ENCODE data around the gene POMP.
A peak's percentile ranks its signal among the peaks of the same experiment; 100 is the strongest.

Gene POMP

DNA sequence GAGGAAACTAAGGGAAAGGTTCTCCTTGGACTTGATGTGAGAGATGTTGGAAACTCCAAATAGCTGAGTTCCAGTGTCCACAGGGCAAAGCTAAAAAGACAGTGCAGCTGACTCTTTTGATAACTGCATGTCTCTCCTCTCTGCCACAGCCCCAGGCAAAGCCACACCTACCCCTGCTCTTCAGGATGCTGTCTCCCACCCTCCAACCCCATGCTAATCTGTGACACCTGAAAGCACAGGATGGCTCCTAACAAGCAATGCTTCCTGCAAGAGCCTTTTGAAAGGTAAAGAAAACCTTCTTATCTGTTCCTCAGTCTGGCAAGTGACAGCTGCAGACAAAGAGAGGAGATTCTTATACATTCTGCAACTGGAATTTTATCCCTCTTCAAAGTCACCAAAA lies 45.4 kb downstream of the POMP start:
- no peak for DNase-seq

DNA sequence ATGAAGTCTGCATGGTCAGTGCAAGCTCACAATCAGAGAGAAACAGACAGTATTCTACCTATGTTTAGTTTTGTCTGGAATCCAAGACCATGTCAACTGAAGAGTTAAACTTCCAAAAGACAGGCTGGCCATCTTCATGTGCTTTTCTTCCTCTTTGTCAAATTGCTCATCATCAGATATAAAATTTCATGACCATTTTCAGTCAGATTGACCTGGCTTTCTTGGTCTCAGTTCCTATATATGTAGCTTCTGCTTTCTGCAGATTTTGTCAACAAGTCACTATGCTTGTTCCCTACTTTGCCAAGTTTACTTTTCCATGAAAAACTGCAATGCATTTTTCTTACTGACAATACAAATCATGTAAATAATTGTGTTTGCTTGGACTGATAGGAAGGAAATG lies 46.0 kb downstream of the POMP start:
- peak; percentile 70 for DNase-seq

DNA sequence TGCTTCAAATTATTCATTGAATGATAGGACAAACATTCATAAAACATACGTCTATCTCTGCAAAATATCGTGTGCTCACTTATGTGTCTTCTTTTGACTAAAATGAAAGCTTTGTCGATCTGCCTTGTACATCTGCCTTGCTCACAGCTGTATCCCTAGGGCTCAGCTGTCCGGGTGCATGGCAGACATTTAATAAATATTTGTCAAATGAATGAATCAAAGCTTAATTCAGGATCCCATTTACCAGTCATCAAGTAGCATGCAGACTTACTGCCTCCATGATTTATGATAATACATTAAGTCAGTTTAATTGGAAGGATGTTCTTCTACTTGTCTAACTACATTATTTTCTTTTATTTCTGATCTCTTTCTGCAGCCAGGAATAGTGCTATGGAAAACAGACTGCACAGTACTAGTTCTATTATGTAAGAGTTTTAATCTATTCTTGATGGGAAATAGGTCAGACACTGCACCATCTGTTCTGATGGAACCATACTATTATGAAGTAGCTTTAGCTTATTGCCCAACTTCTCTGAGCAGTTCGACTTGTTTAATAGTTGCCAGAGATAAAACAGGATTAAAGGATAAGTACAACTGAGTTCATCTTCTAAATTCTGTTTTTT lies 46.6 kb downstream of the POMP start:
- DNase-seq: peak; percentile 38

DNA sequence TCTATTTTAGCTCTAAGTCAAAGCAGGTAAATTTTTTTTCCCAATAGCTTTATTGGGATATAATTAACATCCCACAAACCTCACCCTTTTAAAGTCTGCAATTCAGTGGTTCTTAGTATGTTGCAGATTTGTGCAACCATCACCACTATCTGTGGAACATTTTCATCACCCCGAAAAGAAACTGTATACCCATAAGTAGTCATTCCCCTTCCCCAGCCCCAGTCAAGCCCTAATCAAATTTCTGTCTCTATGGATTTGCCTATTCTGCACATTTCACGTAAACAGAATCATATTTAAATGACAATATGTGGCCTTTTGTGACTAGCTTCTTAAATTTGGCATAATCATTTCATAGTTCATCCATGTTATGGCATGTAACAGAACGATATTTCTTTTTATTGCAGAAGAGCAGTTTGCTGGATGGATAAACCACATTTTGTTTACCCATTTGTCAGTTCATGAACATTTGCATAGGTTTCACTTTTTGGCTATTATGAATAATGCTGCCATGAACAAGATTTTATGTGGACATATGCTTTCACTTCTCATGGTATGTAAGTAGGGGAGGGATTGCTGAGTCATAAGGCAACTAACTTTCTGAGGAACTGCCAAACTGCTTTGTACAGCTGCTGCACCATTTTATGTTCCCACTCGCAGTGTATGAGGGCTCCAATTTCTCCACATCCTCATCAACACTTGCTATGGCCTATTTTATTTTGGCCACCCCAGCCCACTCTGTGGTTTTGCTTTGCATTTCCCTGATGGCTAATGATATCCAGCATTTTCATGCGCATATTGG lies 48.9 kb downstream of the POMP start:
- DNase-seq: peak; percentile 96

DNA sequence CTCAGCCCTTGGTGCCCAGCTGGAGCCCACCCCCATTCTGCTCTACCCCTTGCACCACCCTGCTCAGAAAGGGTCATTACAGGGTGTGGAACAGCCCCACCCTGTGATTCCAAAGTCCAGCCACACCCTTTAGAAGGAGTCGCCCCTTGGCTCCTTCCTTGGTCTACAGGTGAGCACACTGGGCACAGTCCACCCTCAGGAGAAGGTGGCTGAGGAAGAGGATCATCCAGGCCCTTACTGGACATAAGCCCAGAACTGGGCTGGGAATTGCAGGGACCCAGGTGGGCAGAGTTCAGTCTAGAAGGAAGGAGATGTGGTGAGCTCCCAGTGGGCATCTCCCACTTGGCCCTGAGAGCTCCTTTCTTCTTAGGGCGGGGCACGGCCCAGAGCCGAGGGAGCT lies 51.2 kb downstream of the POMP start:
- DNase-seq: no peak

DNA sequence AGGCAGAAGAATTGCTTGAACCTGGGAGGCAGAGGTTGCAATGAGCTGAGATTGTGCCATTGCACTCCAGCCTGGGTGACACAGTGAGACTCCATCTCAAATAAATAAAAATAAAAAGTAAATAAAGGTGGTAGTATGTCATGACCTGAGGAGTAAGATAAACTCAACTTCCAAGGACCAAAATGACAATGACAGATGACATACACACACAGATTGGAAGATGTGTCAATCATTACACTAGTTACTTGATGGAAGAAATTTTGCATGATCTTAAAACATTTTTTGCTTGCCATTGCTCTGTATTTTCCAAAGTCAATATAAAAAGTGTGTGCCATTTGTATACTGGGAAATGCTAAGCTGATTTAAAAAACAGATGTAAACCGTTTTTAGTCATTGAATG lies 55.7 kb downstream of the POMP start:
- no peak for DNase-seq

DNA sequence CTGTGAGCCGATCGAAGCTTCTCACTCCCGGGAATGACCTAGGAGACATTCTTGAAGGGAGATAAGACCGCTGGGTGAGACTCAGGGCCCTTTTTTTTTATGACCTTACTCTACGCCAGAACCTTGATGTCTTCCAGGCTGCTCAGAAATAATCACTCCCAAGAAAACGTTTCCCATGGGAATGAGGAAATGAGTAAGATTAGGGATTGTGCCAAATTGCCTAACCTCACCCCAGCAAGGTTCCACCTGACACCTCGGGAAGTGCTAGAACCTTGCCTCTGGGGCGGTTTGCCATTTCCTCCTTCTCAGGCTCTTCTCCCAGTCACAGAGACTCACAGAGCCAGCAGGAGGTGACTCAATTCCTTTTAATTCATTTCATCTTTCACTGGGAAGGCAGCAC lies 57.6 kb downstream of the POMP start:
- DNase-seq: peak; percentile 57

DNA sequence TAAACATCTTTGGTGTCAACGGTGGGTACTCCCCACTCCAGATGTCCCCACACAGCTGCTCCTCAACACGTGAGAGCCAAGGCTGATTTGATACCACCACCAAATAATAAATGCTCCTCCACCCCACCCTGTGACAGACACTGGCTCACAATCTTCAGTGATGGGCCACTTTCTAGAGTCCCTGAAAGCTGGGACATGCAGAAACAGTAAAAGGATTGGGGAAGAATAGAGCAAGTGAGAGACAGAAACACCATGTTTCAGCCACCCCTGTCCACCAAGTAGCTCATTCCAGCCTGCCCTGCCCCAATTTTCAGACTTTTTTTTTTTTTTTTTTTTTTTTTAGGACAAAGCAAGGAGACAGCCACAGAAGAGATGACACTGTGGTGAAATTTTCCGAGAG lies 58.2 kb downstream of the POMP start:
- DNase-seq: no peak

DNA sequence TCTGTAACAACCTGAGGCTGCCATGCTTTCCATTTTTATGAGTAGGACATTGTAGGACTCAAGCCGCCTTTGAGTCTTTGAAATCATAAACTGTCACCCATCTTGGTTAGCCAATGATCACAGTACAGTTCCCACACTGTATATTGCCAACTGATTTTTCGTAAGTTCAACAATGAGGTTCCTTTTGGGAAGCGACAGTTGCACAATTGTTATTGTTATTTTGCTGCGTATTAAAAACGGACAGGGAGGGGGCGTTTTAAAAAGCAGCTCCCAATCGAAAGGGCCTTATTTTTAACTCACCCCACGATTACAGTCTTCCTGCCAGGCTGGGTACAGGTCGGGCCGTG lies 59.2 kb downstream of the POMP start:
- DNase-seq: peak; percentile 87

DNA sequence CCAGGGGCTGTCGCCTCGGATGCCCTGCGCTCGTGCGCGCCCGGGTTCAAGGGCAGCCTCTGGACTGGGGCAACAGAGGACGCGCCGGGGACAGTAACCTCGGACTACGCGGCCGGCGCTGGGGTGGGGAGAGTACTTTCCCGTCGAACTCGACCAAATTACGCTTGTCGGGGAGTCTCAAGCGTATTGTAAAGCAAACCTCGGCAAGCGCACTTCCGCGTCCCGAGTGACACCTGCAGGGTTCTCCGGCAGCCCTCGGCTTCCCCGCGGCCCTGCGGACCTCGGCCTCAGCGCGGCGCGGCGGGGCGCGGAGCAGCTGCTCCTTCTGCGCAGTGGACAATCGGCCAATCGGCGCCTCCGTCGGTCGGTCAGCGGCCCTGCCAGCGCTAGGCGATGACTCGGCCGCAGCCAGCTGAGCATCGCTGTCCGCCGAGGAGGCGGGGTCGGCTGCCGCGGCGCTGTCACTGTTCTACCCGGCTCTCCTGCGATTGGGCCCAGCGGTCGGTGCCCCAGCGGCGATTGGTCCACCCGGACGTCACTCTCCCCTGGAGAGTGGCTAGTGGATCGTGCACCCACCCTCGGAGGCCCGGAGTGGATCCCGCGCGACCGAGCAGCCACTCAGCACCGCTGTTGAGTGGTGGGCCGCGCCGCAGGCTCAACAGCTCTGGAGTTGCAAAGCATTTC lies 59.8 kb downstream of the POMP start, which contains the start of gene SLC46A3:
Gene SLC46A3, minus strand, starts transcription at position 428 of the 684 bp plus-strand sequence. CDS start 972 bp downstream, outside the sequence.
- peak; percentile 98 for DNase-seq

DNA sequence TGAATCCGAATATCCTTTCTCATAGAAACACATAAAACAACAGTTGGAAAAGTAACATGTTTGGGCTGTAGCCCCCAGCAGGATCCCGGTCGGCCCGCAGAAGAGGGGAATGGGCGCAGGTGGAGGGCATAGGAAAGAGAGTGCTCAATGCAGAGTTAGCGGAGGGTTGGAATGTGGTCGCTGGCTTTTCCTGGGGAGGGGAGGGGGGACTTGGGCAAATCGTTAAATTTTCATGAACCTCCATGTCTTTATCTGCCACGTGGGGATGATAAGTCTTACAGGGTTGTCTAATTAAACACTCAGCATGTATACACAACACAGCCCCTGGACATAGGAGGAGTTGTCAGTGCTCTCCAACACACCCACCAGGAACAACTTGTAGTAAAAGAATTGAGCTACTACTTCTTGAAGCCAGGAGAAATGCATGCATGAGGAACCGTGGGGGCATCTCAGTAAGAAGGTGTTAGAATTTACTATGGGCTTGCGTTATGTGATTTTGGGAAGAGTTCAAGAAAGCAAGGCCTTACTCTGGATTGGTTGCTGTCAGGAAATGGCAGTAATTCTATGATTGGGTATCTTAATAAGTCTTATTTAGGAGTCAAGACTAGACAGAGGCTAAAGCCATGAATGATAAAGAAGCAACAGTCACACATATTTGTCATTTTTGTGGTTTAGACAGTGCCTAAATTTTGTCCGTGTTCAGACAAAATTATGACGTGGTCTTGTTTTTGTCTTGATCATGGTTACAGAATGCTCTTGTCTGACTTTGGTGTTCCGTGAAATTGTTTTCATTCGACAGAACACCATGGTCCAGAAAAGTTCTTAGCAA lies 60.5 kb downstream of the POMP start:
- no peak for DNase-seq

DNA sequence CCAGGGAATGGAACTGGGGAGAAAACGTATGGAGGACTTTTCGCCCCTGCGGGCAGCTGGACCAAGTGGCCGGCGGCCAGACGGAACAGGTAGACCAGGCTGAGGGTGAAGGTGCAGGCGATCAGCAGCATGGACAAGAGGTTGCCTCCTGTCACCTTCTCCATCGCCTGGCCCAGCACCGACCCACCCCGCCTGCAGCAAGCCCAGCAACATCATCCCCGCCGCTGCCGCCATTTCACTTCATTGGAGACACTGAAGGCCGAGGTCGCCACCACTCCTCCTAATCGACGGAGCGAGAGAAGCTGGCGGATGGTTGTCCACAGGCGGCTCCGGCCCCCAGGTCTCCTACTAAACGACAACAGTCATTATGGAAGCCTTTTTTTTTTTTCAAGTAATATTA lies 64.9 kb downstream of the POMP start:
- DNase-seq: no peak

DNA sequence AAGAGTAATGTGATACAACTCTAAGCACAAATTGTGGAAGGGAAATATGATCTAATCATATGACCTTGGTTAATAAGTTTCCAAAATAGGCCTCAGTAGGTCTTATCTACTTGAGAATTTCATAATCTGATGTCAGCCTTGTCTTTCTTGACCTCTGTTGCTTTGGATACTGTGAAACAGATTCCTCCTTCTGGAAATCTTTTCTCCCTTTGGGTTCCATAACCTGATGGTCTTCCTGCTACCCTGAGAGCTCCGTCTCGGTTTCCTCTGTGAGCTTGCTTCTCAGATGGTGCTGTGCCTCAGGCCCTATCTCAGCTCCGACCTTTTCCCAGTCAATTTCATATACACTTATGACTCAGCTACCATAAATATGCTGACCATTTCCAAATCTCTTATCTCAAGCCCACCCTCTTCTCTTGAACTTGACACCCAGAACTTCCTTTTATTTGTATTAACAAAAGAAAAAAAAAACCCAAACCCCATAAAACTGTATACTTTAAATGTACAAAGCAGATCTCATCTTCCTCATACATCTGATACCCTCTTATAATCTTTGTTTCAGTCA lies 66.2 kb downstream of the POMP start:
- no peak for DNase-seq

Data from suppressor macrophage treated with lipopolysaccharide for 4 hours (primary cell).